Neural progenitor cell (in vitro differentiated cells): ENCODE measurements around the gene PTRH2. TPM values are rescaled to one million over a fixed set of nuclear protein-coding genes. Genes with fewer than 3 reads are reported as not detected.

Experiments used
- DNase-seq: peaks from one replicate; pipeline ENCODE4 v3.0.0-alpha.2; 2016; ENCODE audit warnings: low spot score
- H2AFZ ChIP-seq: fragments of 200-600 bp; sonication (generic); replicated peaks from 2 replicates; pipeline ENCODE4 v1.6.1; 2016; ENCODE audit warnings: antibody characterized with exemption
- H3F3A ChIP-seq: fragments of 200-600 bp; sonication (generic); 2 replicates; pipeline ENCODE4 v1.6.1; 2016; ENCODE audit warnings: antibody characterized with exemption, low read depth
- H3K27ac ChIP-seq: fragments of 200-600 bp; sonication (generic); 2 replicates; pipeline ENCODE4 v1.5.1; 2016; ENCODE audit warnings: mild to moderate bottlenecking
- H3K27me3 ChIP-seq: fragments of 200-600 bp; sonication (generic); 2 replicates; pipeline ENCODE4 v1.6.1; 2016; ENCODE audit warnings: mild to moderate bottlenecking, moderate library complexity
- H3K36me3 ChIP-seq: fragments of 200-600 bp; sonication (generic); 2 replicates; pipeline ENCODE4 v1.5.1; 2016
- H3K4me1 ChIP-seq: fragments of 200-600 bp; sonication (generic); 2 replicates; pipeline ENCODE4 v1.6.1; 2016; ENCODE audit warnings: mixed run types
- H3K4me2 ChIP-seq: fragments of 200-600 bp; sonication (generic); 2 replicates; pipeline ENCODE4 v1.6.1; 2016
- H3K4me3 ChIP-seq: fragments of 200-600 bp; sonication (generic); 2 replicates; pipeline ENCODE4 v1.5.1; 2016
- H3K79me2 ChIP-seq: fragments of 200-600 bp; sonication (generic); 2 replicates; pipeline ENCODE4 v1.6.1; 2016; ENCODE audit warnings: low read depth
- H3K9ac ChIP-seq: fragments of 200-600 bp; sonication (generic); 2 replicates; pipeline ENCODE4 v1.6.1; 2016
- H3K9me3 ChIP-seq: fragments of 200-600 bp; sonication (generic); 2 replicates; pipeline ENCODE4 v1.5.1; 2016; ENCODE audit warnings: low read depth
- H4K20me1 ChIP-seq: fragments of 200-600 bp; sonication (generic); 2 replicates; pipeline ENCODE4 v1.6.1; 2016; ENCODE audit warnings: low read depth
- H3K27ac Mint-ChIP-seq: 3 replicates; pipeline ENCODE4 v1.8.0; 2021; ENCODE audit warnings: mixed read lengths
- H3K27me3 Mint-ChIP-seq: 2 replicates; pipeline ENCODE4 v1.8.0; 2022; ENCODE audit warnings: low read depth, mild to moderate bottlenecking, inconsistent platforms, moderate library complexity, mixed read lengths; ENCODE audit not compliant: insufficient read depth
- H3K36me3 Mint-ChIP-seq: 3 replicates; pipeline ENCODE4 v1.8.0; 2021; ENCODE audit warnings: mixed read lengths
- H3K4me1 Mint-ChIP-seq: 3 replicates; pipeline ENCODE4 v1.8.0; 2021; ENCODE audit warnings: mixed read lengths
- H3K4me3 Mint-ChIP-seq: 3 replicates; pipeline ENCODE4 v1.8.0; 2021; ENCODE audit warnings: mild to moderate bottlenecking, moderate library complexity, mixed read lengths
- H3K9me3 Mint-ChIP-seq: 3 replicates; pipeline ENCODE4 v1.8.0; 2020; ENCODE audit warnings: mixed read lengths
- CTCF ChIP-seq: fragments of 200-600 bp; sonication (generic); IDR thresholded peaks from 2 replicates; pipeline ENCODE4 v1.5.1; 2017; ENCODE audit warnings: antibody characterized with exemption, mild to moderate bottlenecking
- EZH2 ChIP-seq: fragments of 200-600 bp; sonication (generic); IDR thresholded peaks from 2 replicates; pipeline ENCODE4 v1.6.1; 2017; ENCODE audit warnings: antibody characterized with exemption, mild to moderate bottlenecking, moderate library complexity
- EZH2phosphoT487 ChIP-seq: fragments of 200-600 bp; sonication (generic); IDR thresholded peaks from 2 replicates; pipeline ENCODE4 v1.6.1; 2017; ENCODE audit warnings: antibody characterized with exemption
- total RNA-seq: library from RNA; depleted of rRNA; stranded (reverse); fragments of >200 nt; gene quantifications from 2 replicates; pipeline ENCODE4 v1.2.3, GENCODE V29; 2015; ENCODE audit warnings: low replicate concordance

PTRH2 gene
- total RNA-seq, 1 donor from 2014 or later, result 17.6 TPM

DNA sequence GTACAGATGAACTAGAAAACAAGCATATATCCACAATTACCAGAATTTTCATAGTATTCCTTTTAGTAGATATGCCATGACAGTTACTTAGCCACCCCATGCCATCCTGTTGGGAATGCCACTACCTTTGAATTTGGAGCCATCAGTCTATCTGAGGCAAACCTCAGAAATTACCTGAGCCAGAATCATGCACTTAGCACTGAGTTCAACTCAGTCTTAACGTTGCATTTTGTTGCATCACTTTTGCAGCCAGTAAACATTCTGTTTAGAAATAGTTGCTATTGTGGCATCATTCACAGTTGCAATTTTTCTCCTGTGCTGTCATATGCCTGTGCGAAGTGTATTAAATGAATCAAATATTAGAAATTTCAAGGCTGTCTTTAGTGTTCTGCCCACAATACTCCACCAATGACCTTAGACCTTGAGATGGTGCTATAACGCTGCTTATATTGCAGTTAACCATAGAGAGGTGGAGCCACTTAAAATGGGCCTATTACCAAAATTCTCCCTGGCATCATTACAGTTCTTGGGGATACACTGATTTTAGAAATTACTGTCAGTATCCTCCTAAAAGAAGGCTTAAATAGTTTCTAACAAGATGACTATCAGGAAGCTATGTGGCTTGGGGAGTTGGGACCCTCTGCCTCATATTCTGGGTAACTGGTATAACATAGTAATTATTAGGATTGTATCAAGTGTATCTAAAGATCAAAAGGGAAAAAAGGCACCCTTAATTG is 11.1 kb downstream of the PTRH2 start:
- Histone ChIP-seq H3K79me2 (peaks cover 77% of the 10 kb centered on the region), H3K36me3 (peaks cover 6% of the 10 kb centered on the region), H3F3A (peaks cover 20% of the 10 kb centered on the region), H2AFZ (no peak overlapping the region), H3K4me3 (no peak overlapping the region), H3K27me3 (no peaks in the 10 kb centered on the region), H3K9me3 (no peaks in the 10 kb centered on the region), H4K20me1 (peaks cover 39% of the 10 kb centered on the region), H3K4me2 (no peak overlapping the region), H3K4me1 (no peaks in the 10 kb centered on the region), H3K9ac (no peak overlapping the region), H3K27ac (no peak overlapping the region)
- peaks cover 42% of the 10 kb centered on the region for H3K36me3 Mint-ChIP-seq
- TF ChIP-seq CTCF (no peak), EZH2phosphoT487 (no peak), EZH2 (no peak)
- no peaks in the 10 kb centered on the region for H3K27me3 Mint-ChIP-seq
- no peak overlapping the region for H3K27ac Mint-ChIP-seq
- no peaks in the 10 kb centered on the region for H3K4me1 Mint-ChIP-seq
- DNase-seq, result no peak
- no peak overlapping the region for H3K4me3 Mint-ChIP-seq
- no peaks in the 10 kb centered on the region for H3K9me3 Mint-ChIP-seq

- Histone ChIP-seq H4K20me1 (peaks cover 28% of the 10 kb centered on the region), H3K79me2 (peaks cover 73% of the 10 kb centered on the region)
Observed at GRCh38 chr17:59694344-59694743, 12.9 kb downstream of the PTRH2 start.

DNA sequence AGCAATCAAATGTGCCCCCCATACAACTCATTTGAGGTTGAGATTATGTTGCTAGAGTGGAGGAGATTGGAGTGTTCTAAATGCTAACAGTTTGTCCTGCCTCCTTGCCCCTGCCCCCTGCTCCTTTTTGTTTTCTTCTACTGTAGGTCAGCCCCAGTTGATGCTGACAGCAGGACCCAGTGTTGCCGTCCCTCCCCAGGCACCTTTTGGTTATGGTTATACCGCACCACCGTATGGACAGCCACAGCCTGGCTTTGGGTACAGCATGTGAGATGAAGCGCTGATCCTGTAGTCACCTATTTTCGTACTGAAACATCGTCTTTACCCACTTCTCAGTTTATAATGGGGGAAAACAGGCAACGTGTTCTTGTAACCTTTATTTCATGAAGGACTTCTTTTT is 13.6 kb downstream of the PTRH2 start:
- H3F3A ChIP-seq, result peaks cover 20% of the 10 kb centered on the region
- H3K27me3 Mint-ChIP-seq, result no peaks in the 10 kb centered on the region
- TF ChIP-seq EZH2 (no peak), CTCF (no peak), EZH2phosphoT487 (no peak)
- H3K36me3 ChIP-seq, result peaks cover 22% of the 10 kb centered on the region
- no peak overlapping the region for H3K9ac ChIP-seq
- H3K4me1 Mint-ChIP-seq, result no peaks in the 10 kb centered on the region
- no peak overlapping the region for H3K27ac Mint-ChIP-seq
- no peak for DNase-seq
- no peak overlapping the region for H2AFZ ChIP-seq
- H3K79me2 ChIP-seq, result peaks cover 71% of the 10 kb centered on the region
- H3K4me1 ChIP-seq, result no peaks in the 10 kb centered on the region
- H3K4me2 ChIP-seq, result no peak overlapping the region
- H3K27me3 ChIP-seq, result no peaks in the 10 kb centered on the region
- no peak overlapping the region for H3K27ac ChIP-seq
- peaks cover 21% of the 10 kb centered on the region for H4K20me1 ChIP-seq
- H3K4me3 Mint-ChIP-seq, result no peak overlapping the region
- no peaks in the 10 kb centered on the region for H3K9me3 ChIP-seq
- no peaks in the 10 kb centered on the region for H3K9me3 Mint-ChIP-seq
- H3K4me3 ChIP-seq, result no peak overlapping the region
- H3K36me3 Mint-ChIP-seq, result peaks cover 40% of the 10 kb centered on the region

More at GRCh38 chr17:59694344-59694743, 12.9 kb downstream of the PTRH2 start:
- Histone ChIP-seq H3K27me3 (no peaks in the 10 kb centered on the region), H3K4me2 (no peak overlapping the region), H3K4me1 (no peaks in the 10 kb centered on the region), H3K27ac (no peak overlapping the region), H3K4me3 (no peak overlapping the region), H3F3A (peaks cover 20% of the 10 kb centered on the region), H3K9ac (no peak overlapping the region), H2AFZ (no peak overlapping the region), H3K36me3 (peaks cover 17% of the 10 kb centered on the region), H3K9me3 (no peaks in the 10 kb centered on the region)
- no peaks in the 10 kb centered on the region for H3K9me3 Mint-ChIP-seq
- H3K4me1 Mint-ChIP-seq, result no peaks in the 10 kb centered on the region
- H3K4me3 Mint-ChIP-seq, result no peak overlapping the region
- H3K27ac Mint-ChIP-seq, result no peak overlapping the region
- no peak for TF ChIP-seq CTCF
- TF ChIP-seq EZH2, result no peak
- no peak for TF ChIP-seq EZH2phosphoT487
- no peaks in the 10 kb centered on the region for H3K27me3 Mint-ChIP-seq
- no peak for DNase-seq
- H3K36me3 Mint-ChIP-seq, result peaks cover 46% of the 10 kb centered on the region
